ENCODE data around the gene PTPN14.
"Not testable (repeated sequence)": the region's sequence is repeated elsewhere in the genome, so short reads cannot be mapped to it uniquely, and the experiment has no call there.

DNA sequence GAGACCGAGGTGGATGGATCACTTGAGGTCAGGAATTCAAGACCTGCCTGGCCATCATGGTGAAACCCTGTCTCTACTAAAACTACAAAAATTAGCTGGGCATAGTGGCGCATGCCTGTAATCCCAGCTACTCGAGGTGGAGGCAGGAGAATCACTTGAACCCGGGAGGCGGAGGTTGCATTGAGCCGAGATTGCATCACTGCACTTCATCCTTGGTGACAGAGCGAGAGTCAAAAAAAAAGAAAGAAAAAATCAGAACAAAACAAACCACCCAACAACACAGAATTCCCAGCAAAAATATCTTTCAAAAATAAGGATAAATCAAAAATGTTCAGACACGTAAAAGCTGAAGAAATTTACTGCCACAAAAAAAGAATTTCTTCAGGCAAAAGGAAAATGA, 40.5 kb upstream of the PTPN14 start:
- not testable (repeated sequence) for TF ChIP-seq POLR2A (IDR thresholded peaks at IDR 0.05; ENCODE audit: borderline replicate concordance, extremely low read depth, insufficient read depth, insufficient read length); EZH2phosphoT487 (IDR thresholded peaks at IDR 0.05; ENCODE audit: borderline replicate concordance); POLR2AphosphoS5 (IDR thresholded peaks at IDR 0.05; ENCODE audit: low read depth, low read length); EZH2 (IDR thresholded peaks at IDR 0.05); SP1 (IDR thresholded peaks at IDR 0.05; ENCODE audit: low read depth); SRF (IDR thresholded peaks at IDR 0.05; ENCODE audit: low read depth); CEBPB (IDR thresholded peaks at IDR 0.05; ENCODE audit: low read depth); RAD21 (IDR thresholded peaks at IDR 0.05; ENCODE audit: low read depth); ELF1 (IDR thresholded peaks at IDR 0.05; ENCODE audit: borderline replicate concordance, low read depth)
- TF ChIP-seq, protein P1, sequence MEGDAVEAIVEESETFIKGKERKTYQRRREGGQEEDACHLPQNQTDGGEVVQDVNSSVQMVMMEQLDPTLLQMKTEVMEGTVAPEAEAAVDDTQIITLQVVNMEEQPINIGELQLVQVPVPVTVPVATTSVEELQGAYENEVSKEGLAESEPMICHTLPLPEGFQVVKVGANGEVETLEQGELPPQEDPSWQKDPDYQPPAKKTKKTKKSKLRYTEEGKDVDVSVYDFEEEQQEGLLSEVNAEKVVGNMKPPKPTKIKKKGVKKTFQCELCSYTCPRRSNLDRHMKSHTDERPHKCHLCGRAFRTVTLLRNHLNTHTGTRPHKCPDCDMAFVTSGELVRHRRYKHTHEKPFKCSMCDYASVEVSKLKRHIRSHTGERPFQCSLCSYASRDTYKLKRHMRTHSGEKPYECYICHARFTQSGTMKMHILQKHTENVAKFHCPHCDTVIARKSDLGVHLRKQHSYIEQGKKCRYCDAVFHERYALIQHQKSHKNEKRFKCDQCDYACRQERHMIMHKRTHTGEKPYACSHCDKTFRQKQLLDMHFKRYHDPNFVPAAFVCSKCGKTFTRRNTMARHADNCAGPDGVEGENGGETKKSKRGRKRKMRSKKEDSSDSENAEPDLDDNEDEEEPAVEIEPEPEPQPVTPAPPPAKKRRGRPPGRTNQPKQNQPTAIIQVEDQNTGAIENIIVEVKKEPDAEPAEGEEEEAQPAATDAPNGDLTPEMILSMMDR (IDR thresholded peaks at IDR 0.05 in 2 of 3, conservative IDR thresholded peaks at IDR 0.05 in 1 of 3; ENCODE audit: borderline replicate concordance in 1 of 3, insufficient read depth in 1 of 3, low read depth in 2 of 3, low read length in 2 of 3): not testable (repeated sequence)
- TF ChIP-seq, protein P2, sequence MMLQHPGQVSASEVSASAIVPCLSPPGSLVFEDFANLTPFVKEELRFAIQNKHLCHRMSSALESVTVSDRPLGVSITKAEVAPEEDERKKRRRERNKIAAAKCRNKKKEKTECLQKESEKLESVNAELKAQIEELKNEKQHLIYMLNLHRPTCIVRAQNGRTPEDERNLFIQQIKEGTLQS (IDR thresholded peaks at IDR 0.05): not testable (repeated sequence)
- TF ChIP-seq, protein P3, sequence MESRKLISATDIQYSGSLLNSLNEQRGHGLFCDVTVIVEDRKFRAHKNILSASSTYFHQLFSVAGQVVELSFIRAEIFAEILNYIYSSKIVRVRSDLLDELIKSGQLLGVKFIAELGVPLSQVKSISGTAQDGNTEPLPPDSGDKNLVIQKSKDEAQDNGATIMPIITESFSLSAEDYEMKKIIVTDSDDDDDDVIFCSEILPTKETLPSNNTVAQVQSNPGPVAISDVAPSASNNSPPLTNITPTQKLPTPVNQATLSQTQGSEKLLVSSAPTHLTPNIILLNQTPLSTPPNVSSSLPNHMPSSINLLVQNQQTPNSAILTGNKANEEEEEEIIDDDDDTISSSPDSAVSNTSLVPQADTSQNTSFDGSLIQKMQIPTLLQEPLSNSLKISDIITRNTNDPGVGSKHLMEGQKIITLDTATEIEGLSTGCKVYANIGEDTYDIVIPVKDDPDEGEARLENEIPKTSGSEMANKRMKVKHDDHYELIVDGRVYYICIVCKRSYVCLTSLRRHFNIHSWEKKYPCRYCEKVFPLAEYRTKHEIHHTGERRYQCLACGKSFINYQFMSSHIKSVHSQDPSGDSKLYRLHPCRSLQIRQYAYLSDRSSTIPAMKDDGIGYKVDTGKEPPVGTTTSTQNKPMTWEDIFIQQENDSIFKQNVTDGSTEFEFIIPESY (IDR thresholded peaks at IDR 0.05; ENCODE audit: extremely low read depth, insufficient replicate concordance, low read length): not testable (repeated sequence)
